GM18907 (cell line): ENCODE results near the gene TTC12.

Experiments used
- ATAC-seq: cut with Tn5 transposase; IDR thresholded peaks from one replicate; pipeline ENCODE4 v1.9.1; 2021; ENCODE audit warnings: mild to moderate bottlenecking, moderate library complexity; ENCODE audit not compliant: unreplicated experiment

The TTC12 gene

DNA sequence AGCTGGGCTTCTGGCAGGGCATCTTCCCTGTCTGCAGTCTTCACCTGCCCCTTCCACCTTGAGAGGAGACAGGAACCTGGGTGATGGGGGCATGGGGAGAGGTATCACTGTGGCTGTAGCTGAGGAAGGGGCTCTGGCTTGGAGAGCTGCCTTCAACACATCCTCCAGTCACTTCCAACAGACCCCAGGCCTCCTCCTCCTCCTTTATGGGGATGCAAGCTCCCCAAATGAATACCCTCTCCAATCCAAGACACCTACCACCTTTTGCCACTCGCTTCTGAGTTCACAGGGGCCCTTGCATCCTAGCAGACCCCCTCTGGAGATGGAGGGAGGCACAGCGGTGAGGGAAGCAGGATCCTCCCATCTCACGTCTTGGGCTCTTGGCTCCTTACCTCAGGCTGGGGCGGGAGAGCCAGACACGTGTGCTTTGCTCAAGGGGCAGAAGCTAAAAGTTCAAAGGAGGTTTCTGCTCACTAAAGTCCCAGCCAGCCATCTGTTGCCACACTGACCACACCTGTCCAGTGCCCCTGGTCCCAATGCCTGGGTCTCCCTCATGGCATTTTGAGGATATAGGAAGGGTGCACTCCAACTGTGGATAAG is 86.3 kb downstream of the TTC12 start:
- no peak for ATAC-seq

DNA sequence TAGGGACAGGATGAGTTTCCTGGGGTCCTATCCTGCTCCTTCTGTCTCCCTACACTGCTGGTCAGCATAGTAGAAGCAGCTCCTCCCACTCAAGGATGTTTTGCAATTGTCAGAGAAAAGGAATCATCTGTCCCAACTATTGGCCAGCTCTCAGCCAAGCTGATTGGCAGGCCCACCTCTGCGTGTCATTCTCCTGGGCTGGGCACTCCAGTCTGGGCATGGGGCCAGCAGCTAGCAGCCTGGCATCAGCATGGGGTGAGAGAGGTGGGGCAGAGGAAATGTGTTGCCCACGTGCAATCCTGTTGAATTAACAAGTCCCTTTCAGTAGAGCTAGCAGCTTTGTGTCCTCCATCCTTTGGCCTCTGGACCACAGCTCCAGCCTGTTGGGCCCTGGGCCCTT is 87.3 kb downstream of the TTC12 start:
- no peak for ATAC-seq

DNA sequence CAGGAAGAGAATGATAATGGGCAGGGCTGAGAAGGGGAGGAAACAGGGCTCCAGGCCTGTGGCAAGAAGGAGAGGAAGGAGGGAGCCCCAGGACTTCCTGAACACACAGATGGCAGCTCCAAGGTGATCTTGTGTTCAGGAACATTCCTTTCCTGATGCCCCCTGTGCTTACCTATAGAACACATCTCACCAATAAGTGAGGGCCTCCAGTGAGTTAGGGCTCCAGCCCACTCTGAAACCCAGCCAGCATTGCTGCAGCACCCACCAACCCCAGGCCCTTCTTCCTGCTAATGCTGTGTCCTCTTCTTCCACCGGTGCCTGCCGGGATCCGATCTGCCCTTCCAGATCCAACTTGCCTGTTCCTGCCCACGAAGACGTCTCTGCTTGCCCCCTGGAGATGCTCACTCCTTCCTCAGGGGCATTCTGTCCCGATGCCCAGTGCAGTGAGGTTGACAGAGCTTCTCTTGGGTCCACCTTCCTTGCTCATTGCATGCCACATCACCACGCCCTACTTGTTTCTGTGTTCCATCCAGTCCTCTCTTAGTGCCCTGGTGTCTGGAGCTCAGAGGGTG is 90.6 kb downstream of the TTC12 start:
- no peak for ATAC-seq

DNA sequence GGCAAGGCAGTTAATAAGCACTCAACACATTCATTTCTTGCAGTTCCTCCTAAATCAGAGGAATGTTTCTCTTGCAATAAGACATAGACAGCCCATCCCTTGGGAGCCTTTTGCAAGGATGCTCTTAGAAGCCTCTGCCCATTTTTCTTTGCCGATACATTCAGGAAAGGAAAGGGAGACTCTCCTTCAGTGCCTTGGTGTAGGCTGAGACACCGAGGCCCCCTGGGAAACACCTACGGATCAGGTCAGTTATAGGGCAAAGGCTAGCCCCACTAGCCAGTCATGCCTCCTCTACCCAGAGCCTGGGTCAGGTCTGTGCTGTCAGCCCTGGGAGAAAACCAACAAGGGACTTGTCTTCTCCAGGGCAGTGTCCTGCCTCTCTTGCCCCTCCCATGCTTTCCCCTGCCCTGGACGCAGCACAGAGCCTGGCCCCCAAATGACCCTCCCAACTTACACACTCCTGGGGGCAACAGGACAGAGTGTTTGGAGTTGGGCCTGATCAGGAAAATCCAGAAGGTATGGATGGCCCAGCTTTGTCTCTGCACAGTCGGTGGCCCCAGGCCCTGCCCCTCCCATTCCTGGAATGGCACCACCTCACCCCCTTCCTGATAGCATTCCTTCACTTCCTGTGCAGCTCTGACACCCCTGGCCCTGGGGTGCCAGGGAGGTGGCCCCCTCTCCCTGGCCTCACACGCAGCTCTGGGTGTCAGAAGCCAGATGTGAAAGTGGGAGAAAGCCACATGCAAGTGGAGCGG is 91.5 kb downstream of the TTC12 start:
- no peak for ATAC-seq

DNA sequence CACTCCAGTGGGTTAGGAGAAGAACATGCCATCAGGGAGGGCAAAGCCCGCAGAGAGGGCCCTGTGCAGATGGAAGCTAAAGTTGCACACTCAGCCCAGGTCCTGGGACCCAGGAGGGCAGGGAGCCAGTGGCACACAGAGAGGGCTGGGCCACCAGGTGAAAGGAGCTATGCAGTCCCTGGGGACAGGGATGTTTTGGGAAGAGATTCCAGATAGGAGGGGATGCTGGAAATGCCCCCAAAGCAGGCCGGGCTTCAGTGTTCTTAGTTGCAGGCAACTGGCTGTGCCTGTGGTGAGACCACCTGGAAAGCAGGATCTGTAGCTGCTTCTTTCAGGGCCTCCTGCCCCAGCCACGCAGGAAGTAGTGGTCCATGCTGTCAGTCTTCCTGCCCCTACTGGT is 92.8 kb downstream of the TTC12 start:
- ATAC-seq = no peak

DNA sequence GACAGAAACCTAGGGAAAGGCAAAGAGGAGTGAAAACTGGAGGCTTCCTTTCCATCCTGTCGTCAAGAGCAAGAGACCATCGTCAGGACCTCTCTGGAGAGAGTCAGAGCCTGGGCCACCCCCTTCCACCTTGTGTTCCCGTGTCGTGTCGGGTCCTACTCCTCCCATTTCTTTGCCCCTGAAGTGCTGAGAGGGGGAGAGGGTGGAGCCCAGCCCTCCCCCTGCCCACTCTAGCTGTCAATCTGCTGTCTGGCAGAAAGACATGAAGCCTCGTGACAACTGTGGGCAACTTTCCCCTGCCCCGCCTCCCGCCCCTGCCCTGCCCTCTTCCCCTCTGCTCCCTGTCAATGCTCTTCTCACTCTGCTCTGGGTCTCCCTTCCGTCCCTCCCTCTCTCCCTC is 93.8 kb downstream of the TTC12 start:
- ATAC-seq = no peak

DNA sequence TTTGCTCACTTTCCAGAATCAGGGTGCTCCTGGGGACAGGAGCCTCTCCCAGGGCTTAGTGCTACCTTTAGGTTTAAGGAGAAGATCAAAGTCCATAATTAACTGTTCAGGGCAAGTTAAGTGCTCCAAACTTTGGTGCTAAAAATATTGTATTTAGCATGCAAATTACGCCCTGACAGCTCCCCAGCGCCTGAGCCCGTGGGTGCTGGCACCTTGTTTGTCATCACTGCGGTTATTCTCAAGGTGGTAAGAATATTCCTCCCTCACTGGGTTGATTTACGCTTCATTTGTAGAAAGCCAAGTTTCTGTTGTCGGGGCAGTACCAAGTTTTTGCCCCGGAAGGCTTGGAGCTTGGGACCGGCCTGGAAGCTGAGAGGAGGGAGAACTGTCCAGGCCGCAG is 94.5 kb downstream of the TTC12 start:
- no peak for ATAC-seq

DNA sequence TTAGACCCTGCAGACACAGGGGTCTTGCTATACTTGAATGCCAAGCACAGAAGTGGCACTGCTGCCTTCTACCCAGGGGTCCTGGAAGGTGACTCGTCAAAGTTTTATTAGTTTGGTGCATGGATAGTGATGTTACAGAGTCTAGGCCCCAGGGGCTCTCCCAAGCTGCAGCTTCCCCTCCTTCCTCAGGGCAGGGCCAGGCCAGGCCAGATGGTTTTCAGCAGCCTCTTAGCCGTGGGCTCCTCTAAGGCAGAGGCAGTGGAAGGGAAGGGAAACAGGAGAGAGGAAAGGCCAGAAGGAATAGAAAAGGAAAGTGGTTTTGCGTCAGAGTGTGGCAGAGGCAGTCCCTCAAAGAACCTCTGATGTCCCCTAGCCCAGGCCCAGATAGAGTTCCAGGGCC is 95.1 kb downstream of the TTC12 start:
- ATAC-seq = no peak

DNA sequence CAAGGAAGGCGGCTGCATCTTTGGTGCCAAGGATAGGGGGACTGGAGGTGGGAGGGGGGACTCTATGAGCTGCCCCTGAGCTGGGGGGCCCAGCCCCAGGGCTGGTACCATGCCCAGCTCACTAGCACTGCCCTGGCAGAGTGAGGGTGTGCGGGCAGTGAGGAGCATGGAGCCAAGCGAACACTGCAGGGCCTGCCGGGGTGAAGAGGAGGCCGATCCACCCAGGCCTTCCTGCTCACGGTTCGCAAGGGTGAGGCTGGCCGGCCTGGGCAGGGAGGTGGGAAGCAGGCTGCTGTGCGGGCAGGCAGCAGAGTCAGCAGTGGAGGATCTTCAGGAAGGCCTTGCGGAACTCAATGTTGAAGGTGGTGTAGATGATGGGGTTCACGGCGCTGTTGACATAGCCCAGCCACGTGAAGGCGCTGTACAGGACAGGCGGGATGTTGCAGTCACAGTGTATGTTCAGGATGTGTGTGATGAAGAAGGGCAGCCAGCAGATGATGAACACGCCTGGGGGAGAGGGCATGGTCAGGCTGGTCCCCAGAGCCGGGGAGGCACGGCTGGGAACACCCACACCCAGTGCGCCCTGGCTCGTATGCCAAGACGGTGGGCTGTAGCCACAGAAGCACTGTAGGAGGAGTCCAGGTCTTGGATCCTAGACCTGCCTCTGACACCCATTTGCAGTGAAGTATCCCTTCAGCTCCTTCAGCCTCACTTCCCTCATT is 96.2 kb downstream of the TTC12 start:
- no peak for ATAC-seq

DNA sequence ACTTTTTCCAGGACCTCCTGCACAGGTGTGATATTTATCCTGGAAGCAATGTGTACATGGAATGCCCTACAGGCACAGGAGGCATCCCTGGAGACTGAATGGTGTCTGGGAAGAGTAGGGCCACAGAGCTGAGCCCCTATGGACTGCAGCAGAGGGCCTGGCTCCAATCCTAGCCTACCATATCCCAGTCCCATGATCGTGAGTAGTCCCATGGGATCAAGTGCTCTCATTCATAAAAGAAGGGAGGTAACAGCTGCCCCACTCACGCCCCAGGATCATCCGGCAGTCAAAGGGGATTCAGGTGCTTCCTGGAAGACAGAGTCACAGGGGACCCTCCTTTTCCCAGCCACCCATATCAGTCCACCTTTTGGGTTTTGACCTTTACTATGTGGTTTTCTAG is 97.2 kb downstream of the TTC12 start:
- no peak for ATAC-seq

DNA sequence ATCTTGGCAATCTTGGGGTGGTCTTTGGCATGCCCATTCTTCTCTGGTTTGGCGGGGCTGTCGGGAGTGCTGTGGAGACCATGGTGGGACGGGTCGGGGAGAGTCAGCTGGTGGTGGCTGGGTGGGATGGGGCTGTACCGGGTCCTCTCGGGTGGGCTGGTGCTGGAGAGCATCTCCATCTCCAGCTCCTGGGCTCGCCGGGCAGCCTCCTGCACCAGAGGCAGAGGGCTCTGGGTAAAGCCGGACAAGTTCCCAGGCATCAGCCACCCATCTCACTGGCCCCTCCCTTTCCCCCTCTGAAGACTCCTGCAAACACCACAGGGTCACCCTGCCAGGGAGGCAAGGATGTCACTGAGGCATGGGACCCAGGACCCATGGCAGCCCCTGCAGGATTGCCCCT is 98.3 kb downstream of the TTC12 start:
- no peak for ATAC-seq

DNA sequence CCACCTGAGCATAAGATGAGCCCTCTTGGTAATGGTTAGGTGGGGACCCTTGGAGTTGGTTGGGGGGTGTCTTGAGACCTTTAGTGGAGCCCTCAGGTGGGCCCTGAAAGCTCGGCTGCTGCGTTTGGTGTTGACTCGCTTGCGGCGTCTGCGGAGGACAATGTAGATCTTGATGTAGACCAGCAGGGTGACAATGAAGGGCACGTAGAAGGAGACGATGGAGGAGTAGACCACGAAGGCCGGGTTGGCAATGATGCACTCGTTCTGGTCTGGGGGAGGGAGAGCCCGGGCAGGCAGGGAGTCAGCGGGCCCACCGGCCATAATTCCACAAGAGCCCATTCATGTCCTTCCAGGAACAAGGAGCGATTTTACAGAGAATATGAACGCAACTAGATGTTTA is 101.0 kb downstream of the TTC12 start:
- no peak for ATAC-seq
